T-helper 1 cell treated with Interleukin-12 subunit alpha and Interleukin-12 subunit beta and Interleukin-4 antibody, amounts not matched to agents 30 ng/mL and 1 ng/mL, for 36 hours (primary cell): Measurements from ENCODE around the gene ATE1. TPM values are rescaled to one million over a fixed set of nuclear protein-coding genes. Genes with fewer than 3 reads are reported as not detected.
"Not testable (repeated sequence)": the region's sequence is repeated elsewhere in the genome, so short reads cannot be mapped to it uniquely, and the experiment has no call there.

ENCODE experiments used
- intact Hi-C: fragments of 100-400 bp; cut with micrococcal nuclease; formaldehyde crosslinking; loops from one replicate; pipeline ENCODE4 v1.15.1; 2024
- total RNA-seq: library from RNA; stranded (reverse); gene quantifications from 2 replicates; pipeline ENCODE4 v1.2.3, GENCODE V29; 2022

Gene ATE1
- total RNA-seq: 25.7 and 26.4 TPM in 2 replicates

DNA sequence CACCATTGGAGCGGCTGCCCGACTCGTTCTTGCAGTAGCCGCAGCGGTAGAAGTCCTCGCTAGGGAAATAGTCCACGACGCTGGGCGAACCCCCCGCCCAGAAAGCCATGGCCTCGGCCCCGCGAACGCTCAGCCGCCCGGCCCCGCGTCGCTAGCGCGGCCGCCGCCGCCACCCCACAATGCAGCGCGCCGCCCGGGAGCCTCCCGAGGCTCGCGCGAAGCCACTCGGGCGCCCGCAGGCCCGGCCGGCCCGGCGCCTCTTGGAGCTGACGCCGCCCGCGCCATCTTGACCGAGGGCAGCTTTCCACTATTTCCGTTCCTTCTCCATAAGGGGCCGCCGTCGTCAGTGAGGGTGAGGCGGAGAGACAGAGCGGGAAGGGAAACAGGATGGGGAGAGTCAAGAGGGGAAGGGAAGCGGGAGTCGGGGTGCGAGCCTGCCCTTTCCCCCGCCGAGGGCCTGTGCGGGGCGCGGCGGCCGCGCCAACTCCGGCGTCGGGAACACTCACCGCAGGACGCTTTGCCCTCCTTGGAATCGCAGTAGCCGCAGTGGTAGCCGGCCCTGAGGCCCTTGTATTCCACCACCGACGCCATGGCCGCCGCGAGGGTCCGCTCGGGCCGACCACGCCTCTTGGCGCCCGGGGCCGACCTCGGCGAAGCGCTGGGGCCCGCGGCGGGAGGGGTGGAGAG, at the start of gene ATE1:
Gene ATE1 (minus strand): TSS at position 191 of the 687 bp plus-strand sequence. CDS start 82 bp downstream, at position 109.
- intact Hi-C loops: loop anchor here (1.0 to 2.0 kb wide), 7 partner anchors 27 to 1226 kb away; partner anchors contain the start of genes ACADSB, BUB3, FAM24B and IKZF5

GRCh38 chr10:121976607-121977006, 48.8 kb upstream of the ATE1 start:
- intact Hi-C loops: no loop called here

DNA sequence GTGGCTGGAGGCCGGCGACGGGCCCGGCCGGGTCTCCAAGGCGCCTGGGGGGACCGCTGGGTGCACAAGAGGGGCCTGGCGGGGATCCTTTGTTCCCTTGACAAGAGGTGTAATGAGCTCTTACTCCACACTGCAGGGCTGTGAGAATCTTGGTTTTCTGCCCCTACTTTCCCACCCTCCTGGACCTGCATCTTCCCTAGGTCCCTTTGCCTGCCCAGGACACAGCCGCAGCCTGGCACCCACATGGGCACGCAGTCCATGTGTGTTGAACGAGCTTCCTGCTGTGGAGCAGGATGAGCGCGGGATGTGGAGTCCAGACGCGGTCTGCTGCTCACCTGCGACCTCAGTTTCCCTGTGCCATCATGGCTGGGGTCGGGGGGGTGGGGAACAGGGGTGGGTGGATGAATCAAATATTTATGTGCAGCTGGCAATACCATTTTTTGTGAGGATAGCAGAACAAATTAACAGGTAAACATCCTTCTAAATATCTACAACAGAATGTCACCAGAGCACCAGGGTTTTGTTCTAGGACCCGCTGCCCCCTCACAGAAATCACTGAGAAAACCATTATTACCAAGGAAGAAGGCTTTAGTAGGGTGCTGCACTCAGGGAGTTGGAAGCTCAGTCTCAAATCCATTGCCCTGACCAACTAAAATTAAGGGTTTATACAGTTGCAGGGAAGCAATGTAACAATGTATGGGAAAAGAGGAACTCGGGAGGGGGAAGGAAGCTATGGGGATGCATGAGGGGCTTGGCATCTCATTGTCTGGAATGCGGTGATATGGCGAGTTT, 47.7 kb upstream of the ATE1 start:
- intact Hi-C loops: loop anchor here (1.0 to 2.0 kb wide), 2 partner anchors 399 to 1179 kb away; partner anchors contain the start of genes BUB3 and PLEKHA1

DNA sequence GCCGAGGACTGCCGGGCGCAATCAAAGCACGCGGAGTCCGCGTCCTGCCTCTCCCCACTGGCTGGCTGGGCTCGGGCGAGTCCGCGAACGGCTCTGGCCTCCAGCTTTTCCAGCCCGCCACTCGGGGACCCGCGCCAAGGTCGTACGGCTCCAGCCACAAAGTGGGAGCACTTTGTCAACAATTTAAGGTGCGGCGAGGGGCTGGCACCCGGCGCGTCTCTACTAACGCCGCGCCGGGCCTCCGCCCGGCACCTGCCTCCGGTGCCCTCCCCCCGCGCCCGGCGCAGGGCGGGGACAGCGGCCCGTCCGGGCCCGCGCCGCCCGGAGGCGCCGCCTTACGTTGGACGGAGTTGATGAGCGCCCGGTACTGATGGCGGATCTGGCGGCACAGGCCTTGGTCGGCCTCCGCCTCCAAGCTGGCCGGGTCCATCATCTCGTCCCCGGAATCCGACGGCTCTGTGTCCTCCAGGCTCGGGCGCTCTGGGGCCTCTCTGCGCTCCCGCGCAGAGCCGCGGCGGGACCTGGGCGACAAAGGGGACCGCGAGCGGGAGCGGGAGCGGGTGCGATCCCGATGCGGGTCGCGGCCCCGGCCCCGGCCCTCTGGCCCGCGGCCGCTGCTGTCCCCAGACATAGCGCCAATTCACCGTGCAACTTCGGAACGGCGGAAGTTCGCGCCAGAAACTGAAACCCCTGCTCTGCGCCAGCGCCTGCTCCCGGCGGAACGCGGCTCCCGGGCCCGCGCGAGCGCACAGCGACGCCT, 46.9 kb upstream of the ATE1 start, which contains the start of gene NSMCE4A:
Gene NSMCE4A (minus strand): TSS at position 683 of the 760 bp plus-strand sequence. CDS start 52 bp downstream, at position 631.
- intact Hi-C loops: loop anchor here (1.0 to 5.0 kb wide), 4 partner anchors 46 to 1180 kb away; partner anchors contain the start of genes ATE1, BUB3, PLEKHA1 and WDR11

DNA sequence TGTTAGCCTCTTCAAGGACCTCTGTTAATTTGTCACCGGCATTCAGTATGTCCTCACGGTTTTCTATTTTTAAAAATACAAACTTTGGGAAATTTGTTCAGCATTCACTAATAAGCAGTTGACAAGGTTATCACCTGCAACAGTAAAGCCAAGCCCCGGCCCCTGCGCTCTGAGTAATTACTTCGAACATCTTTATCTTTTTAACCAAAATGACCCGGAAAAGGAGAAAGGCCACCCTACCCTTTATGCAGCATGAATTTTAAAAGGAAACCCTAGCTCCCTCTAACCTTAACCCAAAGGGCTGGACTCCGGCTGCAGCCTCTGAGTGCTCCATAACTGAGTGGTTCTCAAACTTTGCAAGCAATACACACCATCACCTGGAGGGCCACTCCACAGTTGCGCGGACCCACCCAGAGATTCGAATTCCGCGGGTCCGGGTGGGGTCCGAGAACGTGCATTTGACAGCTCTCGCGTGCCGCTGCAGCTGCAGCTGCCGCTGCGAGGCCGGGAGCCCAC, 46.2 kb upstream of the ATE1 start:
- intact Hi-C loops: loop anchor here (1.0 to 5.0 kb wide), 3 partner anchors 46 to 1181 kb away; partner anchors contain the start of genes ATE1, BUB3 and WDR11

DNA sequence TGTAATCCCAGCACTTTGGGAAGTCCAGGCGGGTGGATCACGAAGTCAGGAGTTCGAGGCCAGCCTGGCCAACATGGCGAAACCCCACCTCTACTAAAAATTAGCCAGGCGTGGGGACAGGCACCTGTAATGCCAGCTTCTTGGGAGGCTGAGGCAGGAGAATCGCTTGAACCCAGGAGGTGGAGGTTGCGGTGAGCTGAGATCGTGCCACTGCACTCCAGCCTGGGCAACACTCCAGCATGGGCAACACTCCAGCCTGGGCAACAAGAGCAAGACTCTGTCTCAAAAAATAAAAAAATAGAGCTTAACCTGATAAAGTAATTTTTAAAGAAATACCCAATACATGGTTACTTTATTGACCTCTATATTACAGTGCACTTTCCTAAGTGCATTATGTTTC, 41.3 kb upstream of the ATE1 start:
- intact Hi-C loops: not testable (repeated sequence)

GRCh38 chr10:121965996-121966395, 38.2 kb upstream of the ATE1 start:
- intact Hi-C loops: no loop called here

DNA sequence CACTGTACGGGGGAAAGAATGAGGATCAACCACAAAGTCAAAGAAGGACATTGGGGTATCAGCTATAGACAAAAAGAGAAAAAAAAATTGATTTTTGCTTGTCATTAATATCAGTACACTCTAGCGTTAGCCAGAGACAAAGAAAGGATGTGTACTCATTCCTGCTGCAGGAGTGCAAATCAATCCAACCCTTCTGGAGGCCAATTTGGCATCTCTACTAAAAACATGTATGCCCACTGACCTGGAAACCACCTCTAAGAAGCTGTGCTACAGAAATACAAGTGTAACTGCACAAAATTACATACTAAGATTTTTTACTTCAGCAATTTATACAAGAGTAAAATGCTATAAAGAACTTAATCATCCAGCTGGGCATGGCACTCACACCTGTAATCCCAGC, 33.6 kb upstream of the ATE1 start:
- intact Hi-C loops: no loop called here

GRCh38 chr10:121959671-121960070, 31.8 kb upstream of the ATE1 start:
- intact Hi-C loops: no loop called here

DNA sequence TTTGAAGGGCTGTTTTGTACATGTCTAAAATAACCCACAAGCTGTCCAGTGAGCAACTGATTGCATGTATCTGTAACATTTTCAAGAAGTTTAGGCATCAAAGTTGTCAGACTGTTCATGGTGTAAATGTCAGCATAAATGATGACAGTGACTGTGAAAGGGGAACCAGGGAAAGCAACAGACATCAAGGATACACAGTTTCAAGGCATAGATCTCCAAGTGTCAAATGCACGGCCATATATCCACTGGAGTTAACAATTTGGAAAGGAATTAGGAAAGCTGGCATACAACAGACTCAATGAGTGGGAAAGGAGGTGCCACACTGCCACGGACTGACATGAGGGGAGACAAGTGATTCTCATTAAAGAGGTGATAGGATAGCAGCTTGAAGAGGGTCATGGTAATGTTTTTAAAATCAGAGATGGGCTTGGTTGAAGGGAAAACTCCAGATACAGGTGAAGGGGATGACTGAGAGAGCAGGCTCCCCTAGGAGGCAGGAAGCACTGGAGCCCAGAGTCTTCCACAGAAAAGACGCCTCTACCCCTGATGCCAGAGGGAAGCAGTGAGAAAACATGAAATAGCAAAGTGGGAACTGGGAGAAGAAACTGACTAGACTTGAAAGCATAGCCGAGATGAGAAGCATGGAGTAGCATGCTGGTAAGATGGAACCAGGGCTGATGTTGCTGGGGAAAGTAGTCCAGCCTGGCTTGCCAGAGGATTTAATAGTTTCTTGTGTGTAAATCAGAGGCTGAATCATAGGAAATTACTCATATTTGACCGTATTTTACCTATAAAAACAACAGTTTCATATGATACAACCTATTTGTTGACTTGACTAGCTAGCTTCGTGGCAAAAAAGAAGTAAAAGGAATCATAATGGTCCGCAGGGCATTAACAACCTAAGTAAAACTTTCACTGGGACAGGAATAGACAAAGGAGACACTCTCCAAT, 28.6 kb upstream of the ATE1 start:
- intact Hi-C loops: no loop called here

DNA sequence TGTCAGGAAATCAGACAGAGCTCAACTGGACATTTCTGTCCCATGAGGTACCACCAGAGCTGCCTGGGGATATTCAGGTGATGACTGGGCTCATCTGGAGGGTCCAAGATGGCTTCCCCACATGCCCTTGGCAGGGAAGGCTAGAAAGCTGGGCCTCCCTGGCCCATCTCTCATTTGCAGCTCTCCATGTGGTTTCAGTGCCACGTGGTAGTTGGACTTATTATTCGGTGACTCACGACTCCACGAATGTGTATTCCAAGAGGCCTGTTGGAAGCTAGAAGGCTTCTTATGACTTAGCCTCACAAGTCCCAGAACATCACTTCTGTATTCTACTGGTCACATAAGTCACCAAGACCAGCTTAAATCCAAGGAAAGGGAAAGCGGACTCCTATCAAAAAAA, 24.4 kb upstream of the ATE1 start:
- intact Hi-C loops: no loop called here

DNA sequence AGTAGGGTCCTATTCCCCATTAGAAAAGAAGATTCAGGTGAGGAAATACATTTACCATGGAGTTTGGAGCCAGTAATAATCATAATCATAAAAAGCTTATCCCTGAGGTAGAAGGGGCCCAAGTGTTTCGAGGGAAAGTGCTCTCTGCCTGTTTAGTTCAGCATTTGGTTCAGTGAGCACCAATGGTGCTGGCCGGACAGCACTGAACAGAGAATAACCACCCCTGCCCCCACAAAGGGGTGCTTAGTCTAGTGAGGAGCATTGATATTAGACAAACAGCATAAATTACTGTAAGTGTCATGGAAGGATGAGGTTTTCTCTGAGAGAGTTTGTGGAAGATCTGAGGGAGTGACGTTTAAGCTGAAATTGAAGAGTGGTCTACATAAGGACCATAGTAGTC, 21.6 kb upstream of the ATE1 start:
- intact Hi-C loops: no loop called here

GRCh38 chr10:121949049-121949448, 21.2 kb upstream of the ATE1 start:
- intact Hi-C loops: no loop called here

DNA sequence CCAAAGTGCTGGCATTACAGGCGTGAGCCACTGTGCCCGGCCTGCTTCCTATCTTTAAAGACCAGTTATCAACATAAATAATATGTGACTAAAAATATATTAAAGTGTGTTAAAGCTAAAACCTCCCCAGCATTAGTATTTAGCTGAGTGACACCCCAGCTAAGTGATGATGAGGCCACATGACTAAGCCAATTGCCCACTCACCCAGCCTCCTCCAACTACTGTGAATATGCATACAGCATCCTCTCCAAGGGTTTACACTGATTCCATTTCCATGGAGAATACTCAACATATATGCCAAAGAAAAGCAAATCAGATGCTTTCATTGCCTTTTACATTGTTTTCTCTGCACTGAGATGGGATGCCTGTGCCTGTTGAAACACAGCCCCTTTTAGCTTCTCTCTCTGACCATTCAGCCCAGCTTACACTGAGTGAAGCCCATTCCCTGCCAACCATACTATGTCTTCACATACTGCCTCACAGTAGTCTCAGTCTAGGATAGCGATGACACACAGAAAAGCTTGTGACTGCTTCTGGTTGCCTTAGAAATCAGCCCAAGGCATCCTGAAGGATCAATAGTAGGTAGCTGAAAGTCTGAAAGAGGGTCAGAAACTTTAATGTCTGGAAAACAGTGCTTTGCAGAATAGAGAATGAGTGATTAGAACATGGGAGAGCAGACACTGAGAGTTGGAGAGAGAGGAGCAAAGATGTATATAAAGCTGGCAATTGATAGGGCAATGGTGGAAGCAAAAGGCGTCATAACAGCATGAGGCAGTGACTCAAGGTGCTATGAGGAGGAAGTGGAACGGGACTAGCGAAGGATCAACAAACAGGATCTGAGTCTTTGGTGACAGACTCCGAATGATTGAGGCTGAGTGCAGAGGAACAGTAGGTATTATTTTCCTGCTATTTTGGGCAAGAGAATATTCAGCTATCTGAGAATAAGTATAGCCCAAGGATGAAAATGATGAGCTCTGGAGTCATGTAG, 19.8 kb upstream of the ATE1 start:
- intact Hi-C loops: no loop called here

DNA sequence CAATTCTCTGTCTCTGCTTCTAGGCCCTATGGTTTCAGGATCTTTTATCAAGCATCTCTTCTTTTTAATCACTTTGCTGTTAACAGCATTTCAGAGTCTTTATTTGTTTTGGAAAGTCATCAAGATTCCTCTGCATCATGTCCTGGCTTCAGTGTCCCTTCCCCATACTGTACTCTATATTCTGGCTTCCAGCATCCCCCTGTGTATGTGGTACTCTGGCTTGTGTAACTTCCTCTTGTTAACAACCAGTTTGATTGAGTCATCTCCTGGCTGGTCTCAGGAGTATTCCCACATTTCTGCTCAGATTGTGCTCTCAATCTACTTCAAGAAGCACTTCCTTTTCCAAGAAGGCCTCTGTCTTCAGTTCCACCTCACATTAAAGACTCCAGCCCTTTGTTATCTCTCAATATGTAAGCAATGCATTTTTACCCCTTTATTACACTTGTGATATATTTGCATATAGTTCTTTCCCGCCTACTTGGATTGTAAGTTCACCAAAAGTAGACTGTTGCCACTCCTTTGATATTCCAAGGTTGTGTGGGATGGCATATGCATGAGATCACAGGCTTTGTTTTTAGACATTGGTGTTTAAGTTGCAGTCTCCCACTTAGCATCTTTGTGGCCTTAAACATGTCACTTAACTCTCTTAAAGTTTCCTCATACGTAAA, 15.1 kb upstream of the ATE1 start:
- intact Hi-C loops: no loop called here

- intact Hi-C loops: no loop called here
These were observed 13.7 kb upstream of the ATE1 start for GRCh38 chr10:121941532-121941931.

GRCh38 chr10:121936295-121936694, 8.5 kb upstream of the ATE1 start:
- intact Hi-C loops: no loop called here

- intact Hi-C loops: no loop called here
These were observed 7.9 kb upstream of the ATE1 start for GRCh38 chr10:121935702-121936101.
